Fibroblast of peridontal ligament (primary cell): ENCODE data around the gene NDUFB1.

Experiments used
- DNase-seq: peaks from one replicate; pipeline ENCODE4 v3.0.0-alpha.2; 2010; ENCODE audit errors: extremely low read depth

Gene NDUFB1

GRCh38 chr14:92099802-92100201 is 21.7 kb downstream of the NDUFB1 start:
- no peak for DNase-seq

DNA sequence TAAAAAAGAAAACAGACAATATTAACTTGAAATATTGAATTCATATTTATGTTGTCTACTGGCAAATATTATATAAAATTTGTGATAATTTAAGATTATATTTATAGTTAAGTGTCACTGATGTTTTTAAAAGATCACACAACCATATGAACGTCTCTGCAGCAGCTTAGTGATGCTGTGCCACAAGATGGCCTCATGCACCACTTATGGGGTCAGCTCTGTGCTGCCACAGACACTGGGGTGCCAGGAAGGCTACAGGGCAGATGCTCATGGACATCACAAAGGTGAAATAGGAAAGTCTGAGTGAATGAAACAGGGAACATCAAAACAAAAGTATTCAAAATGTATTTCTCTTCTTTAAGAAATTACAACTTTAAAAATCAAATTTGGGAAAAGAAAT is 28.2 kb downstream of the NDUFB1 start:
- DNase-seq, result no peak

GRCh38 chr14:92088494-92088893 is 33.0 kb downstream of the NDUFB1 start:
- no peak for DNase-seq

DNA sequence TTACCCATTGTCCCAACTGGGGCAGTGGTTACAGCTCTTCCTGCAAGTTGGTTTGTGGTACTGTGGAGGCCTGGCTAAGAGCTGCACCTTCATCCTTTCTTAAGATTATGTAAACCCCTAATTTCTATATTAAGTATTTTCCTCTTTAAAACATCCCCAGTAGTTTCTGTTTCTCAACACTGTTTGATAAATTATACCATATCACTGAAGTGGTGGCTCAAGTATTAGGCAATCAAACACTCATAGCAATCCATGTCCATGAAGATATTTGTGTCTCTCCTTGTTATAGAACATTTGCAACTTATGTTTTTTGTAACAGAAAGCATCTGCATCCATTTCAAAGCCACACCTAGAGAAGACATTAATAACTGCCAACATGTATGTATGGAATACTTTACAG is 47.0 kb downstream of the NDUFB1 start:
- no peak for DNase-seq
